Measurements from ENCODE around the gene KRT84. TPM values are rescaled to one million over a fixed set of nuclear protein-coding genes. Genes with fewer than 3 reads are reported as not detected.

Gene KRT84
- total RNA-seq, 3 donors from 2014 or later = not detected

DNA sequence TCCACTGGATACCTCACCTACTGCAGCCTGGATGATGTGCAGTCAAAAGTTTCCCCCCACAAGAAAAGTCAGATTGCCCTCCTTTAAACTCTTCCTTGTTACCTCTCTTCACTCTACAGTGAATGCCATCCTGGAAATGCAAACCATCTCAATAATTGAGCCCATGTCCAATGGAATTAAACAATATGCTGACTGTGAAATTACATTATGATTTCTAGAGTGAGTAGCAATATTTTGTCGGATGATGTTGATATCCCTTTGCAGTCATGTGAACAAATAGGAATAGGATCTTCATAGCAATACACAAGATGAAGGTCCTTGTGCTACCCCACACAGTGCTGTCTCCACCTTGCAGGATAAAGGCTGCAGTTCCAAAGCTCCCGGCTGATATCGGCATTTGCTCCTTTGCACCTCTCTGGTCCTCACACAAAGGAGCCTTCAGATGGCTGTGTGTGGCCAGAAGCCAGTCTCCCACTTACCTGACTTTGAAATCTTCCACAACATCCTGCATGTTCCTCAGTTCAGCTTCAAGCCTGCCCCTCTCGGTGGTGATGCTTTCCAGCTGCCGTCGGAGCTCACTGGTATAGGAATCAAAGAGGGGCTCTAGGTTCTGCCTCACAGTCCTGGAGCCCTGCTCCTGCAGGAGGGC lies 47.2 kb upstream of the KRT84 start:
- no peak for TF ChIP-seq POLR2AphosphoS5 (IDR thresholded peaks at IDR 0.05)
- no peak for TF ChIP-seq POLR2A (IDR thresholded peaks at IDR 0.05)
- TF ChIP-seq, protein P1, sequence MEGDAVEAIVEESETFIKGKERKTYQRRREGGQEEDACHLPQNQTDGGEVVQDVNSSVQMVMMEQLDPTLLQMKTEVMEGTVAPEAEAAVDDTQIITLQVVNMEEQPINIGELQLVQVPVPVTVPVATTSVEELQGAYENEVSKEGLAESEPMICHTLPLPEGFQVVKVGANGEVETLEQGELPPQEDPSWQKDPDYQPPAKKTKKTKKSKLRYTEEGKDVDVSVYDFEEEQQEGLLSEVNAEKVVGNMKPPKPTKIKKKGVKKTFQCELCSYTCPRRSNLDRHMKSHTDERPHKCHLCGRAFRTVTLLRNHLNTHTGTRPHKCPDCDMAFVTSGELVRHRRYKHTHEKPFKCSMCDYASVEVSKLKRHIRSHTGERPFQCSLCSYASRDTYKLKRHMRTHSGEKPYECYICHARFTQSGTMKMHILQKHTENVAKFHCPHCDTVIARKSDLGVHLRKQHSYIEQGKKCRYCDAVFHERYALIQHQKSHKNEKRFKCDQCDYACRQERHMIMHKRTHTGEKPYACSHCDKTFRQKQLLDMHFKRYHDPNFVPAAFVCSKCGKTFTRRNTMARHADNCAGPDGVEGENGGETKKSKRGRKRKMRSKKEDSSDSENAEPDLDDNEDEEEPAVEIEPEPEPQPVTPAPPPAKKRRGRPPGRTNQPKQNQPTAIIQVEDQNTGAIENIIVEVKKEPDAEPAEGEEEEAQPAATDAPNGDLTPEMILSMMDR (IDR thresholded peaks at IDR 0.05) = no peak

DNA sequence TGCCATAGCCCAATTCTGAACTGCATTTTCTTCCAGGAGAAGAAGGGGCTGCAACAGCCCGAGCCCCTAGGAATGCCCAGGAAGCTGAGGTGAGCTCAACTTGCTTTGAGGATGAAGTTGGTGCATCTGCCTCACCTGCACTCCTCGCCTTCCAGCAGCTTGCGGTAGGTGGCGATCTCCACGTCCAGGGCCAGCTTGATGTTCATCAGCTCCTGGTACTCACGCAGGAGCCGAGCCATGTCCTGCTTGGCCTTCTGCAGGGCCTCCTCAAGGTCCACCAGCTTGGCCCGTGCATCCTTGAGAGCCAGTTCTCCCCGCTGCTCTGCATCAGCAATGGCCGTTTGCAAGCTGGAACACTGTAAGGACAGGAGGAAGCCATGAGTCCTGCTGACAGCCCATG lies 42.7 kb upstream of the KRT84 start:
- no peaks in the 10 kb centered on the region for H3K9me3 ChIP-seq
- DNase-seq (ENCODE audit: low spot score in 2 of 2) = no peak
- no peak overlapping the region for H3K4me3 ChIP-seq
- no peak overlapping the region for H3K27ac ChIP-seq
- intact Hi-C loops (cut with DNase I; ENCODE audit: low total_unique reads) = no loop called here
- no peaks in the 10 kb centered on the region for H3K4me1 ChIP-seq
- no peaks in the 10 kb centered on the region for H3K36me3 ChIP-seq
- TF ChIP-seq POLR2A (IDR thresholded peaks at IDR 0.05) (no peak), POLR2AphosphoS5 (IDR thresholded peaks at IDR 0.05) (no peak)
- TF ChIP-seq, protein P1 (IDR thresholded peaks at IDR 0.05) = no peak
- H3K27me3 ChIP-seq = no peaks in the 10 kb centered on the region

More for the DNA sequence above, 47.2 kb upstream of the KRT84 start:
- DNase-seq (ENCODE audit: low spot score in 2 of 2) = no peak
- no peaks in the 10 kb centered on the region for H3K27me3 ChIP-seq
- H3K4me1 ChIP-seq = no peaks in the 10 kb centered on the region
- no peaks in the 10 kb centered on the region for H3K36me3 ChIP-seq
- no peaks in the 10 kb centered on the region for H3K9me3 ChIP-seq
- no peak overlapping the region for H3K27ac ChIP-seq
- intact Hi-C loops (cut with DNase I; ENCODE audit: low total_unique reads) = no loop called here
- no peak overlapping the region for H3K4me3 ChIP-seq

DNA sequence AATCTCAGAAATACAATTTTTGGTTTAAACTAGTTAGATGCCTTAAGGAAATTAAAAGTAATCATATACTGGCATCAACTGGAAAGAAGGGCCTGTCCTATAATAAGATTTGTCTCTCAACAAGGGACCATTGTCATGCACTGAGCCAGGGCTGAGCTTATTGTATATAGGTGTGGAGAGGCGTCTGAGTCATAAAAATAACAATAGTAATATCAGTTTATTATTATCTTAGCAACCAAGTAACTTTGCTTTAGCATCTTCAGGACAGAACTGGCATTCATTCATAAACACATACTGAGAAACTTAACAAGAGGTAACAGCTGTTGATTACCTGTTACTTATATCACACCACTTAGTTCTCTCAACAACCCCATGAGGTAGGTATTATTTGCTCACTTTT lies 41.6 kb upstream of the KRT84 start:
- Histone ChIP-seq H3K4me1 (no peaks in the 10 kb centered on the region), H3K27me3 (no peaks in the 10 kb centered on the region), H3K4me3 (no peak overlapping the region), H3K36me3 (no peaks in the 10 kb centered on the region), H3K9me3 (no peaks in the 10 kb centered on the region), H3K27ac (no peak overlapping the region)
- TF ChIP-seq POLR2A (IDR thresholded peaks at IDR 0.05) (no peak), POLR2AphosphoS5 (IDR thresholded peaks at IDR 0.05) (no peak)
- intact Hi-C loops (cut with DNase I; ENCODE audit: low total_unique reads) = no loop called here
- DNase-seq (ENCODE audit: low spot score in 2 of 2) = no peak

DNA sequence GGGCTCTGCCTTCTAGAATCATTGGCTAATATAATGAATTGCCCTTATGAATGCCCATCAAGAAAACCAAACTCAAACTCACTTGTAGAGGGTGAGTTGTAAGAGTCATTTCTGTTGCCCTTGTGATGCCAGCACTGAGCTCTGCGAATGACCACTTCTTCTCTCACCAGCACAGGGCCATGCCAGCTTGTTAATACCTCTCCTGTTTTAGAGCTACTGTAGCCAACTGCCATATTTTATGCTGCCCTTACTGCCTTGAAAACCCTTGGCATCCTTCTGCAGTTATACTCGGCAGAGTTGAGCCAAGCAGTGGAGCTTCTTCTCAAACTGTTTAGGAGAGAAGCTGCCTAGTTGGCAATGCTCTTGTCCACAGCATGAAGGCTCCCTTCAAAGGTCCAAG lies 40.6 kb upstream of the KRT84 start:
- Histone ChIP-seq H3K27me3 (peaks cover 0 to 3% of the 10 kb centered on the region in 2 donors), H3K4me1 (no peaks in the 10 kb centered on the region), H3K27ac (no peak overlapping the region)

DNA sequence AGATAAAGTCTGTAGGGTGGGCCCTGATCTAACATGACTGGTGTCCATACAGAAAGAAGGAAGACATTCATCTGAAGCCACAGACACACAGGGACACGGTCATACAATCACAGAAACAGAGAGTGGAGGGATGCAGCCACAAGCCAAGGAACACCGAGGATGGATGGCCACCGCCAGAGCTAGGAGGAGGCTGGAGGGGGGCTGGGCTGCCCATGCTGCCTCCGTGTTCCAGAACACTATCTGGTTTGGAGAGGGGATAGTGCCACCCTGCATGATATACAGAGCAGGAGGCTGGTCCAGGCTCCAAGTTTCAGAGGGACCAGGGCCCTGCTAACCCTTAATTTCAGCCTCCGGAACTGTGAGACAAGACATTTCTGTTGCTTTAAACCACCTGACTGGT lies 40.0 kb upstream of the KRT84 start:
- no peaks in the 10 kb centered on the region for H3K36me3 ChIP-seq
- H3K27ac ChIP-seq = no peak overlapping the region
- no peak for DNase-seq (ENCODE audit: low spot score in 2 of 2)
- TF ChIP-seq POLR2AphosphoS5 (IDR thresholded peaks at IDR 0.05) (no peak), POLR2A (IDR thresholded peaks at IDR 0.05) (no peak)
- TF ChIP-seq, protein P1 (IDR thresholded peaks at IDR 0.05) = no peak
- H3K27me3 ChIP-seq = peaks cover 0 to 3% of the 10 kb centered on the region in 2 donors
- no peaks in the 10 kb centered on the region for H3K9me3 ChIP-seq
- intact Hi-C loops (cut with DNase I; ENCODE audit: low total_unique reads) = no loop called here
- H3K4me1 ChIP-seq = no peaks in the 10 kb centered on the region
- H3K4me3 ChIP-seq = no peak overlapping the region

More for the DNA sequence above, 40.6 kb upstream of the KRT84 start:
- no peak overlapping the region for H3K4me3 ChIP-seq
- DNase-seq (ENCODE audit: low spot score in 2 of 2) = no peak
- H3K36me3 ChIP-seq = no peaks in the 10 kb centered on the region
- intact Hi-C loops (cut with DNase I; ENCODE audit: low total_unique reads) = no loop called here
- H3K9me3 ChIP-seq = no peaks in the 10 kb centered on the region
- TF ChIP-seq POLR2A (IDR thresholded peaks at IDR 0.05) (no peak), POLR2AphosphoS5 (IDR thresholded peaks at IDR 0.05) (no peak)
- TF ChIP-seq, protein P1 (IDR thresholded peaks at IDR 0.05) = no peak

All from breast epithelium (tissue), 4 donors.